Medulla oblongata (tissue), 1 donor: ENCODE data around the gene POPDC2.

Experiments used
- DNase-seq: peaks from one replicate; pipeline ENCODE4 v3.0.0-alpha.2; 2015; ENCODE audit errors: extremely low spot score

POPDC2 gene

GRCh38 chr3:119641416-119641815, 19.0 kb downstream of the POPDC2 start:
- no peak for DNase-seq

GRCh38 chr3:119639494-119640350, 20.7 kb downstream of the POPDC2 start:
- DNase-seq, result no peak

GRCh38 chr3:119637679-119638477, 22.5 kb downstream of the POPDC2 start:
- peak; percentile 28 for DNase-seq

- DNase-seq, result no peak
Observed at GRCh38 chr3:119636891-119637611, 23.3 kb downstream of the POPDC2 start.

GRCh38 chr3:119636249-119636648, 24.1 kb downstream of the POPDC2 start:
- DNase-seq, result no peak

GRCh38 chr3:119635719-119636118, 24.7 kb downstream of the POPDC2 start:
- DNase-seq, result no peak

- DNase-seq, result no peak
Observed at GRCh38 chr3:119632829-119633228, 27.6 kb downstream of the POPDC2 start.

- DNase-seq, result no peak
Observed at GRCh38 chr3:119632216-119632615, 28.2 kb downstream of the POPDC2 start.

- no peak for DNase-seq
Observed at GRCh38 chr3:119631516-119631915, 28.9 kb downstream of the POPDC2 start.

- no peak for DNase-seq
Observed at GRCh38 chr3:119630880-119631329, 29.5 kb downstream of the POPDC2 start.

GRCh38 chr3:119630128-119630879, 30.1 kb downstream of the POPDC2 start:
- no peak for DNase-seq

GRCh38 chr3:119628816-119629445, 31.5 kb downstream of the POPDC2 start:
- DNase-seq, result no peak

- no peak for DNase-seq
Observed at GRCh38 chr3:119628390-119628789, 32.0 kb downstream of the POPDC2 start.

- DNase-seq, result peak; percentile 27
Observed at GRCh38 chr3:119627461-119627860, 32.9 kb downstream of the POPDC2 start.

GRCh38 chr3:119626196-119626595, 34.2 kb downstream of the POPDC2 start:
- DNase-seq, result no peak

- no peak for DNase-seq
Observed at GRCh38 chr3:119625451-119626153, 34.8 kb downstream of the POPDC2 start.

GRCh38 chr3:119624002-119624720, 36.2 kb downstream of the POPDC2 start:
- no peak for DNase-seq

GRCh38 chr3:119620899-119621298, 39.5 kb downstream of the POPDC2 start:
- DNase-seq, result no peak

GRCh38 chr3:119619094-119619493, 41.3 kb downstream of the POPDC2 start:
- no peak for DNase-seq

GRCh38 chr3:119616056-119616455, 44.3 kb downstream of the POPDC2 start:
- no peak for DNase-seq
